K562 (cell line): ENCODE data around the gene ABAT. TPM values are rescaled to one million over a fixed set of nuclear protein-coding genes. Genes with fewer than 3 reads are reported as not detected.

Experiments used
- ATAC-seq: fragments of 200-7000 bp; cut with Tn5 transposase; 3 replicates; pipeline ENCODE4 v1.9.1; 2020; ENCODE audit warnings: moderate library complexity
- BruUV-seq: library from RNA; stranded (reverse); fragments of 400-500 nt; replicated peaks from 2 replicates; lab custom pipeline; 2021; lab: Mats Ljungman, UMichigan
- CTCF ChIA-PET: fragments of 300-600 bp; formaldehyde crosslinking; extraction: SDS; loops from one replicate; lab custom pipeline; 2021; ENCODE audit warnings: low intra/inter-chr PET ratio; lab: Yijun Ruan, JAX
- POLR2A ChIA-PET: fragments of 300-600, 350-650 bp; sonication (Branson Sonifier 250); formaldehyde crosslinking; extraction: SDS; loops from one replicate; lab custom pipeline; 2021; ENCODE audit warnings: antibody characterized with exemption, inconsistent platforms; lab: Yijun Ruan, JAX
- DNase-seq, 4 experiments: peaks; one replicate each; pipeline versions ENCODE4 v3.0.0 to v3.0.0-alpha.2; 2011 to 2018; ENCODE audit warnings: low spot score in 3 of 4, mixed read lengths in 3 of 4; ENCODE audit errors: extremely low read depth in 1 of 4
- FAIRE-seq: peaks from 2 replicates; lab custom pipeline; 2011; peaks lifted over from hg19 to GRCh38; lab: Jason Lieb, UNC
- H2AFZ ChIP-seq: 2 replicates; pipeline ENCODE4 v1.6.0; 2011; ENCODE audit warnings: low read depth, low read length, control low read depth, inconsistent platforms
- H3K27ac ChIP-seq: fragments of 200-600 bp; 3 replicates; pipeline ENCODE4 v1.8.0; 2011; ENCODE audit warnings: low read depth, mild to moderate bottlenecking, control low read depth, inconsistent platforms, low read length, moderate library complexity, mixed read lengths; ENCODE audit errors: extremely low read depth
- H3K27me3 ChIP-seq, 2 experiments: fragments of 300-600 bp in 1 of 2; 2 replicates in 1 of 2; 3 replicates in 1 of 2; pipeline versions ENCODE4 v1.6.0 to v1.8.0; 2011; ENCODE audit warnings: inconsistent platforms in 2 of 2, low read length in 2 of 2, mild to moderate bottlenecking in 1 of 2, mixed read lengths in 1 of 2, moderate library complexity in 1 of 2; ENCODE audit not compliant: control insufficient read depth in 2 of 2, insufficient read depth in 2 of 2
- H3K36me3 ChIP-seq: fragments of 300-600 bp; 3 replicates; pipeline ENCODE4 v1.8.0; 2011; ENCODE audit warnings: mild to moderate bottlenecking, low read length, inconsistent platforms; ENCODE audit not compliant: control insufficient read depth, insufficient read depth
- H3K4me1 ChIP-seq, 2 experiments: fragments of 200-600 bp in 1 of 2; replicated peaks in 1 of 2; 2 replicates in 1 of 2; 3 replicates in 1 of 2; pipeline versions ENCODE4 v1.5.1 to v1.8.0; 2011; ENCODE audit warnings: inconsistent platforms in 2 of 2, low read length in 2 of 2, mild to moderate bottlenecking in 1 of 2, mixed read lengths in 1 of 2, moderate library complexity in 1 of 2; ENCODE audit not compliant: control insufficient read depth in 2 of 2, insufficient read depth in 2 of 2
- H3K4me2 ChIP-seq: 2 replicates; pipeline ENCODE4 v1.6.1; 2011; ENCODE audit warnings: low read length, control low read depth, inconsistent platforms, mixed read lengths; ENCODE audit not compliant: insufficient read depth
- H3K4me3 ChIP-seq: fragments of 200-600 bp; sonication (generic), shearing (Covaris generic); 2 replicates; pipeline ENCODE4 v1.5.1; 2016; ENCODE audit warnings: control low read depth, inconsistent platforms
- H3K79me2 ChIP-seq: fragments of 200-600 bp; 3 replicates; pipeline ENCODE4 v1.8.0; 2011; ENCODE audit warnings: low read length, inconsistent platforms; ENCODE audit not compliant: control insufficient read depth, insufficient read depth
- H3K9ac ChIP-seq, 2 experiments: 2 replicates each; pipeline versions ENCODE4 v1.6.0 to v1.6.1; 2011; ENCODE audit warnings: low read depth in 2 of 2, low read length in 2 of 2, control low read depth in 1 of 2, inconsistent platforms in 1 of 2, mild to moderate bottlenecking in 1 of 2, mixed read lengths in 1 of 2; ENCODE audit not compliant: insufficient read depth in 1 of 2
- H3K9me1 ChIP-seq: one replicate; pipeline ENCODE4 v1.6.0; 2011; ENCODE audit warnings: inconsistent platforms, mild to moderate bottlenecking, low read length, moderate library complexity; ENCODE audit not compliant: control insufficient read depth, insufficient read depth
- H3K9me3 ChIP-seq: replicated peaks from 2 replicates; pipeline ENCODE4 v1.5.1; 2011; ENCODE audit warnings: low read depth, low read length, inconsistent platforms; ENCODE audit not compliant: control insufficient read depth, insufficient read depth
- H4K20me1 ChIP-seq: replicated peaks from 2 replicates; pipeline ENCODE4 v1.6.1; 2011; ENCODE audit warnings: low read length, inconsistent platforms, mixed read lengths; ENCODE audit not compliant: control insufficient read depth, insufficient read depth
- CXXC5 ChIP-seq: fragments of 250-450 bp; sonication (Bioruptor Pico); IDR thresholded peaks from 2 replicates; pipeline ENCODE4 v1.8.0; 2022; ENCODE audit warnings: inconsistent platforms, mild to moderate bottlenecking, moderate library complexity
- FOXJ3 ChIP-seq: sonication (generic); formaldehyde crosslinking; IDR thresholded peaks from 2 replicates; pipeline ENCODE4 v1.4.0; 2020; ENCODE audit warnings: mild to moderate bottlenecking, missing genetic modification reagents
- SRSF1 ChIP-seq: fragments of 200-400 bp; formaldehyde crosslinking; IDR thresholded peaks from 2 replicates; pipeline ENCODE4 v1.6.1; 2017; ENCODE audit warnings: mild to moderate bottlenecking, low read depth, low read length, moderate library complexity
- ZNF217 ChIP-seq: sonication (generic); formaldehyde crosslinking; IDR thresholded peaks from 2 replicates; pipeline ENCODE4 v1.8.0; 2022; ENCODE audit warnings: mild to moderate bottlenecking, missing genetic modification reagents
- WGBS: fragments of 100-300 bp; shearing (Covaris generic); methylation state at CpG from one replicate; pipeline ENCODE4 v1.1.6; 2016; ENCODE audit warnings: low coverage, mixed read lengths; ENCODE audit not compliant: insufficient coverage; ENCODE audit errors: missing lambda C conversion rate; 5-methylcytosine and 5-hydroxymethylcytosine counted together
- in situ Hi-C: fragments of 300-500 bp; cut with MboI; formaldehyde crosslinking; loops from 4 replicates; pipeline ENCODE4 v1.15.0; 2018; ENCODE audit warnings: inconsistent platforms, mixed read lengths
- intact Hi-C: fragments of 100-400 bp; cut with micrococcal nuclease; formaldehyde crosslinking; loops from 2 replicates; pipeline ENCODE4 v1.14.2; 2022
- polyA plus RNA-seq, 8 experiments: library from polyadenylated mRNA; depleted of rRNA in 4 of 8; stranded (reverse) in 5 of 8; unstranded in 3 of 8; fragments of >200 nt; fragmentation: Nextera tagmentation in 2 of 8; fragmentation: Illumina TruSeq in 1 of 8; extraction: Ambion mirVana in 2 of 8; extraction: Trizol in 1 of 8; gene quantifications; 2 replicates each; pipeline versions ENCODE4 v1.2.1 to v1.2.3, GENCODE V29; 2011 to 2014; ENCODE audit warnings: inconsistent platforms in 1 of 8, missing spikeins in 1 of 8
- total RNA-seq, 7 experiments: library from RNA; depleted of rRNA in 6 of 7; stranded (reverse); fragments of >200 nt in 6 of 7; fragmentation: Illumina TruSeq in 2 of 7; extraction: Trizol in 2 of 7; gene quantifications; 2 replicates each; pipeline versions ENCODE4 v1.2.1 to v1.2.3, GENCODE V29; 2011 to 2021; ENCODE audit warnings: low replicate concordance in 1 of 7
- TF ChIP-seq, protein P1 (sequence below): sonication (generic); formaldehyde crosslinking; IDR thresholded peaks from 2 replicates; pipeline ENCODE4 v1.8.0; 2022; ENCODE audit warnings: mild to moderate bottlenecking, missing genetic modification reagents
- TF ChIP-seq, protein P2 (sequence below): sonication (generic); formaldehyde crosslinking; IDR thresholded peaks from 2 replicates; pipeline ENCODE4 v1.8.0; 2022; ENCODE audit warnings: mild to moderate bottlenecking, missing genetic modification reagents
- TF ChIP-seq, protein P3 (sequence below): sonication (generic); formaldehyde crosslinking; IDR thresholded peaks from 2 replicates; pipeline ENCODE4 v1.9.0; 2022; ENCODE audit warnings: mild to moderate bottlenecking, missing genetic modification reagents
- TF ChIP-seq, protein P4 (sequence below): conservative IDR thresholded peaks from 2 replicates; pipeline ENCODE4 v1.6.1; 2011; ENCODE audit warnings: low read depth, mild to moderate bottlenecking, low read length; ENCODE audit not compliant: control insufficient read depth
- TF ChIP-seq, protein P5 (sequence below): fragments of 250-450 bp; sonication (Bioruptor Pico); IDR thresholded peaks from 2 replicates; pipeline ENCODE4 v1.8.0; 2021; ENCODE audit warnings: borderline replicate concordance, mild to moderate bottlenecking, moderate library complexity; ENCODE audit not compliant: poor library complexity, severe bottlenecking

The ABAT gene
- total and polyA plus RNA-seq, 9 of the 15 experiments (the other 6 are each of a cell fraction or from before 2014, with no cell fraction given), result 0.01 to 0.49 (median 0.10) TPM

DNA sequence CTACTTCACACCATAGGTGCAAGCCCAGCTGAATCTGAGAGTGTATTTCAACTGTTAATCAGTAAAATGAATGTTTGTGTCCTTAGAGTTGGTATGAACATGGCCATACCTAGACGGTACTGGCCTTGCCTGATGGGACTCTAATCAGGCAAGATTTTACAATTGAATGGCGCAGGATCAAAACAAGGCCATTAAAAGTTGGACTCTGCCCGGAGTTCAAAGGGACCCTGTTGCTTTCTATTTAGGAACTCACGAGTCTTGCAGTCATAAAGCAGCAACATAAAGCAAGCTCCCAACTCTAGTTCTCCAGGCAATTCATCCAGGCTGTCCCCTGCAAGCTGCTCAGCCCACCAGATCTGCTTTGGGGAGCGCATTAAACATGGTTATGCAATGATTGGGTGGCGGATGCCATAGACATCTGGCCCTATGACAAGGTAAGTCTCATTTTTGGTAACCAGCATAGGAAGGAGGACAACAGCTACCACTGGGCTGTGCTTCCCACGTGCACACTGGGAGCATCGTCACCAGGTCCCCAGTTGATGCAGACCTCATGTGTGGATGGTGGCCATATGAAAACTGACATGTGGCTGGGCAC is 114.3 kb downstream of the ABAT start:
- Histone ChIP-seq H3K4me3 (no peak overlapping the region), H3K9me1 (no peaks in the 10 kb centered on the region), H3K9ac (no peak overlapping the region), H3K4me2 (no peak overlapping the region), H3K4me1 (no peaks in the 10 kb centered on the region), H2AFZ (no peak overlapping the region), H3K27ac (no peak overlapping the region), H3K9me3 (no peaks in the 10 kb centered on the region), H4K20me1 (no peaks in the 10 kb centered on the region), H3K27me3 (peaks cover 25 to 26% of the 10 kb centered on the region in 2 experiments; a peak in 4 of 5 replicates), H3K79me2 (no peaks in the 10 kb centered on the region), H3K36me3 (no peaks in the 10 kb centered on the region)
- FAIRE-seq, result no peak
- no TSS peak for BruUV-seq
- CTCF ChIA-PET, result no interaction called here
- 13% methylated on average over 8 of the region's 8 CpGs for WGBS
- intact Hi-C loops (no loop called here), in situ Hi-C loops (no loop called here)
- POLR2A ChIA-PET, result interaction anchor here (0.9 kb wide), 1 partner anchor 14 kb away, joined by 3 read pairs; no protein-coding TSS in a partner anchor
- no peak for DNase-seq
- TF ChIP-seq, protein P1, sequence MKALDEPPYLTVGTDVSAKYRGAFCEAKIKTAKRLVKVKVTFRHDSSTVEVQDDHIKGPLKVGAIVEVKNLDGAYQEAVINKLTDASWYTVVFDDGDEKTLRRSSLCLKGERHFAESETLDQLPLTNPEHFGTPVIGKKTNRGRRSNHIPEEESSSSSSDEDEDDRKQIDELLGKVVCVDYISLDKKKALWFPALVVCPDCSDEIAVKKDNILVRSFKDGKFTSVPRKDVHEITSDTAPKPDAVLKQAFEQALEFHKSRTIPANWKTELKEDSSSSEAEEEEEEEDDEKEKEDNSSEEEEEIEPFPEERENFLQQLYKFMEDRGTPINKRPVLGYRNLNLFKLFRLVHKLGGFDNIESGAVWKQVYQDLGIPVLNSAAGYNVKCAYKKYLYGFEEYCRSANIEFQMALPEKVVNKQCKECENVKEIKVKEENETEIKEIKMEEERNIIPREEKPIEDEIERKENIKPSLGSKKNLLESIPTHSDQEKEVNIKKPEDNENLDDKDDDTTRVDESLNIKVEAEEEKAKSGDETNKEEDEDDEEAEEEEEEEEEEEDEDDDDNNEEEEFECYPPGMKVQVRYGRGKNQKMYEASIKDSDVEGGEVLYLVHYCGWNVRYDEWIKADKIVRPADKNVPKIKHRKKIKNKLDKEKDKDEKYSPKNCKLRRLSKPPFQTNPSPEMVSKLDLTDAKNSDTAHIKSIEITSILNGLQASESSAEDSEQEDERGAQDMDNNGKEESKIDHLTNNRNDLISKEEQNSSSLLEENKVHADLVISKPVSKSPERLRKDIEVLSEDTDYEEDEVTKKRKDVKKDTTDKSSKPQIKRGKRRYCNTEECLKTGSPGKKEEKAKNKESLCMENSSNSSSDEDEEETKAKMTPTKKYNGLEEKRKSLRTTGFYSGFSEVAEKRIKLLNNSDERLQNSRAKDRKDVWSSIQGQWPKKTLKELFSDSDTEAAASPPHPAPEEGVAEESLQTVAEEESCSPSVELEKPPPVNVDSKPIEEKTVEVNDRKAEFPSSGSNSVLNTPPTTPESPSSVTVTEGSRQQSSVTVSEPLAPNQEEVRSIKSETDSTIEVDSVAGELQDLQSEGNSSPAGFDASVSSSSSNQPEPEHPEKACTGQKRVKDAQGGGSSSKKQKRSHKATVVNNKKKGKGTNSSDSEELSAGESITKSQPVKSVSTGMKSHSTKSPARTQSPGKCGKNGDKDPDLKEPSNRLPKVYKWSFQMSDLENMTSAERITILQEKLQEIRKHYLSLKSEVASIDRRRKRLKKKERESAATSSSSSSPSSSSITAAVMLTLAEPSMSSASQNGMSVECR (CRISPR knock-in tag), result no peak
- TF ChIP-seq, protein P2, sequence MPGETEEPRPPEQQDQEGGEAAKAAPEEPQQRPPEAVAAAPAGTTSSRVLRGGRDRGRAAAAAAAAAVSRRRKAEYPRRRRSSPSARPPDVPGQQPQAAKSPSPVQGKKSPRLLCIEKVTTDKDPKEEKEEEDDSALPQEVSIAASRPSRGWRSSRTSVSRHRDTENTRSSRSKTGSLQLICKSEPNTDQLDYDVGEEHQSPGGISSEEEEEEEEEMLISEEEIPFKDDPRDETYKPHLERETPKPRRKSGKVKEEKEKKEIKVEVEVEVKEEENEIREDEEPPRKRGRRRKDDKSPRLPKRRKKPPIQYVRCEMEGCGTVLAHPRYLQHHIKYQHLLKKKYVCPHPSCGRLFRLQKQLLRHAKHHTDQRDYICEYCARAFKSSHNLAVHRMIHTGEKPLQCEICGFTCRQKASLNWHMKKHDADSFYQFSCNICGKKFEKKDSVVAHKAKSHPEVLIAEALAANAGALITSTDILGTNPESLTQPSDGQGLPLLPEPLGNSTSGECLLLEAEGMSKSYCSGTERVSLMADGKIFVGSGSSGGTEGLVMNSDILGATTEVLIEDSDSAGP (CRISPR knock-in tag), result no peak
- TF ChIP-seq ZNF217 (no peak), FOXJ3 (no peak), CXXC5 (CRISPR knock-in tag) (no peak), SRSF1 (no peak)
- TF ChIP-seq, protein P3, sequence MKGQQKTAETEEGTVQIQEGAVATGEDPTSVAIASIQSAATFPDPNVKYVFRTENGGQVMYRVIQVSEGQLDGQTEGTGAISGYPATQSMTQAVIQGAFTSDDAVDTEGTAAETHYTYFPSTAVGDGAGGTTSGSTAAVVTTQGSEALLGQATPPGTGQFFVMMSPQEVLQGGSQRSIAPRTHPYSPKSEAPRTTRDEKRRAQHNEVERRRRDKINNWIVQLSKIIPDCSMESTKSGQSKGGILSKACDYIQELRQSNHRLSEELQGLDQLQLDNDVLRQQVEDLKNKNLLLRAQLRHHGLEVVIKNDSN (CRISPR knock-in tag), result no peak
- TF ChIP-seq, protein P4, sequence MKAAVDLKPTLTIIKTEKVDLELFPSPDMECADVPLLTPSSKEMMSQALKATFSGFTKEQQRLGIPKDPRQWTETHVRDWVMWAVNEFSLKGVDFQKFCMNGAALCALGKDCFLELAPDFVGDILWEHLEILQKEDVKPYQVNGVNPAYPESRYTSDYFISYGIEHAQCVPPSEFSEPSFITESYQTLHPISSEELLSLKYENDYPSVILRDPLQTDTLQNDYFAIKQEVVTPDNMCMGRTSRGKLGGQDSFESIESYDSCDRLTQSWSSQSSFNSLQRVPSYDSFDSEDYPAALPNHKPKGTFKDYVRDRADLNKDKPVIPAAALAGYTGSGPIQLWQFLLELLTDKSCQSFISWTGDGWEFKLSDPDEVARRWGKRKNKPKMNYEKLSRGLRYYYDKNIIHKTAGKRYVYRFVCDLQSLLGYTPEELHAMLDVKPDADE, result no peak
- TF ChIP-seq, protein P5, sequence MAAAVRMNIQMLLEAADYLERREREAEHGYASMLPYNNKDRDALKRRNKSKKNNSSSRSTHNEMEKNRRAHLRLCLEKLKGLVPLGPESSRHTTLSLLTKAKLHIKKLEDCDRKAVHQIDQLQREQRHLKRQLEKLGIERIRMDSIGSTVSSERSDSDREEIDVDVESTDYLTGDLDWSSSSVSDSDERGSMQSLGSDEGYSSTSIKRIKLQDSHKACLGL (CRISPR knock-in tag), result no peak
- ATAC-seq, result no peak; the same call in 2 of the 3 replicates
